Endothelial cell of umbilical vein (primary cell): ENCODE results near the gene FAM181A. TPM values are rescaled to one million over a fixed set of nuclear protein-coding genes. Genes with fewer than 3 reads are reported as not detected.

ENCODE experiments used
- BruUV-seq: library from RNA; stranded (reverse); fragments of 400-500 nt; replicated peaks from 2 replicates; lab custom pipeline; 2021; lab: Mats Ljungman, UMichigan
- CTCF ChIA-PET: fragments of 300-600, 350-600 bp; sonication (Branson Sonifier 250); formaldehyde crosslinking; loops from one replicate; lab custom pipeline; 2021; ENCODE audit warnings: antibody characterized with exemption, inconsistent platforms; lab: Charles Lee
- POLR2A ChIA-PET: fragments of 300-600, 350-600 bp; sonication (Branson Sonifier 250); formaldehyde crosslinking; loops from one replicate; lab custom pipeline; 2021; ENCODE audit warnings: antibody characterized with exemption, inconsistent platforms; lab: Charles Lee
- DNase-seq: peaks from one replicate; pipeline ENCODE4 v3.0.0-alpha.2; 2011; ENCODE audit warnings: low read depth, low spot score
- FAIRE-seq: peaks from 2 replicates; lab custom pipeline; 2011; peaks lifted over from hg19 to GRCh38; lab: Jason Lieb, UNC
- H2AFZ ChIP-seq: 2 replicates; pipeline ENCODE4 v1.6.0; 2012; ENCODE audit warnings: low read depth, low read length, control low read depth, inconsistent platforms
- H3K27ac ChIP-seq: 2 replicates; pipeline ENCODE4 v1.5.1; 2011; ENCODE audit warnings: low read depth, mild to moderate bottlenecking, control low read depth, low read length, moderate library complexity; ENCODE audit not compliant: insufficient read depth
- H3K27me3 ChIP-seq, 2 experiments: 2 replicates each; pipeline versions ENCODE4 v1.6.0 to v1.6.1; 2011; ENCODE audit warnings: low read length in 2 of 2, mixed read lengths in 1 of 2; ENCODE audit not compliant: control insufficient read depth in 2 of 2, insufficient read depth in 2 of 2
- H3K36me3 ChIP-seq, 2 experiments: 2 replicates in 1 of 2; 3 replicates in 1 of 2; pipeline ENCODE4 v1.5.1; 2011; ENCODE audit warnings: low read length in 2 of 2, mild to moderate bottlenecking in 1 of 2, moderate library complexity in 1 of 2; ENCODE audit not compliant: control insufficient read depth in 2 of 2, insufficient read depth in 2 of 2; ENCODE audit errors: extremely low read depth in 1 of 2
- H3K4me1 ChIP-seq: 3 replicates; pipeline ENCODE4 v1.5.1; 2011; ENCODE audit warnings: mild to moderate bottlenecking, low read length; ENCODE audit not compliant: control insufficient read depth, insufficient read depth; ENCODE audit errors: extremely low read depth
- H3K4me2 ChIP-seq: 2 replicates; pipeline ENCODE4 v1.6.1; 2011; ENCODE audit warnings: low read length, control low read depth, mixed read lengths; ENCODE audit not compliant: insufficient read depth
- H3K4me3 ChIP-seq, 3 experiments: fragments of 200-600 bp in 1 of 3; sonication (generic), shearing (Covaris generic) in 1 of 3; replicated peaks in 1 of 3; 2 replicates each; pipeline ENCODE4 v1.5.1; 2011 to 2016; ENCODE audit warnings: control low read depth in 3 of 3, low read length in 3 of 3, mild to moderate bottlenecking in 2 of 3, inconsistent platforms in 1 of 3, low read depth in 1 of 3, moderate library complexity in 1 of 3; ENCODE audit not compliant: insufficient read depth in 1 of 3
- H3K79me2 ChIP-seq: 2 replicates; pipeline ENCODE4 v1.6.0; 2012; ENCODE audit warnings: low read length, inconsistent platforms; ENCODE audit not compliant: control insufficient read depth, insufficient read depth
- H3K9ac ChIP-seq: replicated peaks from 2 replicates; pipeline ENCODE3; 2011; ENCODE audit warnings: low read length, control low read depth; ENCODE audit not compliant: insufficient read depth; ENCODE audit errors: extremely low read depth
- H3K9me1 ChIP-seq: replicated peaks from 3 replicates; pipeline ENCODE4 v1.6.0; 2011; ENCODE audit warnings: mild to moderate bottlenecking, low read length; ENCODE audit not compliant: control insufficient read depth, insufficient read depth; ENCODE audit errors: extremely low read depth
- H3K9me3 ChIP-seq: replicated peaks from 2 replicates; pipeline ENCODE4 v1.5.1; 2012; ENCODE audit warnings: low read length, inconsistent platforms; ENCODE audit not compliant: control insufficient read depth, insufficient read depth
- H4K20me1 ChIP-seq: replicated peaks from 2 replicates; pipeline ENCODE3; 2011; ENCODE audit warnings: mild to moderate bottlenecking, low read length; ENCODE audit not compliant: control insufficient read depth, insufficient read depth; ENCODE audit errors: extremely low read depth
- CTCF ChIP-seq, 2 donors: IDR thresholded peaks; 1 replicate in 1 of 2; 2 replicates in 1 of 2; pipeline ENCODE4 v1.5.1; 2011; ENCODE audit warnings: low read length in 2 of 2, mild to moderate bottlenecking in 2 of 2, moderate library complexity in 2 of 2, control low read depth in 1 of 2, inconsistent platforms in 1 of 2, low read depth in 1 of 2; ENCODE audit not compliant: insufficient read depth in 1 of 2; ENCODE audit errors: extremely low read depth in 1 of 2
- EZH2 ChIP-seq: IDR thresholded peaks from 2 replicates; pipeline ENCODE4 v1.6.1; 2012; ENCODE audit warnings: borderline replicate concordance, low read depth, mild to moderate bottlenecking, moderate library complexity, low read length, inconsistent platforms; ENCODE audit not compliant: severe bottlenecking
- FOS ChIP-seq: IDR thresholded peaks from 2 replicates; pipeline ENCODE4 v1.6.1; 2011; ENCODE audit warnings: mild to moderate bottlenecking, low read length, moderate library complexity, borderline replicate concordance; ENCODE audit not compliant: insufficient read depth
- GATA2 ChIP-seq: IDR thresholded peaks from 2 replicates; pipeline ENCODE4 v1.7.0; 2011; ENCODE audit warnings: low read depth, mild to moderate bottlenecking, moderate library complexity, mixed read lengths, low read length; ENCODE audit not compliant: insufficient read length, insufficient read depth
- JUN ChIP-seq: IDR thresholded peaks from 2 replicates; pipeline ENCODE4 v1.6.1; 2011; ENCODE audit warnings: borderline replicate concordance, low read depth; ENCODE audit not compliant: insufficient read length, insufficient read depth
- MYC ChIP-seq: IDR thresholded peaks from one replicate; pipeline ENCODE4 v1.6.1; 2011; ENCODE audit warnings: mild to moderate bottlenecking, low read depth, low read length
- POLR2A ChIP-seq: IDR thresholded peaks from 2 replicates; pipeline ENCODE4 v1.6.1; 2012; ENCODE audit warnings: low read depth, mild to moderate bottlenecking, control low read depth, low read length
- POLR2AphosphoS5 ChIP-seq: IDR thresholded peaks from 2 replicates; pipeline ENCODE4 v1.6.1; 2012; ENCODE audit warnings: low read depth, mild to moderate bottlenecking, control low read depth, low read length, moderate library complexity; ENCODE audit not compliant: insufficient read depth
- dilution Hi-C: fragments of 300-500 bp; cut with MboI; formaldehyde crosslinking; loops from one replicate; pipeline ENCODE4 v1.15.0; 2019; ENCODE audit warnings: low sequenced_read_pairs; ENCODE audit not compliant: extremely low pct_ligation_motif_present
- intact Hi-C: fragments of 100-400 bp; cut with micrococcal nuclease; formaldehyde crosslinking; loops from one replicate; pipeline ENCODE4 v1.10.0; 2022
- polyA plus RNA-seq, 4 experiments: library from polyadenylated mRNA; depleted of rRNA in 3 of 4; stranded (reverse) in 3 of 4; unstranded in 1 of 4; fragments of >200 nt; gene quantifications; 2 replicates each; pipeline versions ENCODE4 v1.2.1 to v1.2.3, GENCODE V29; 2011 to 2012; ENCODE audit warnings: missing spikeins in 1 of 4
- total RNA-seq: library from RNA; stranded (reverse); gene quantifications from 2 replicates; pipeline ENCODE4 v1.2.3, GENCODE V29; 2021
- TF ChIP-seq, protein P1 (sequence below): IDR thresholded peaks from 2 replicates; pipeline ENCODE4 v1.6.1; 2011; ENCODE audit not compliant: insufficient read depth, insufficient read length

Gene FAM181A
- total and polyA plus RNA-seq, 2 donors (not counting 3 experiments of a cell fraction or from before 2014, with no cell fraction given) = not detected

- H3K4me2 ChIP-seq = no peak overlapping the region
- H2AFZ ChIP-seq = no peak overlapping the region
- H3K27ac ChIP-seq = no peak overlapping the region
- no peaks in the 10 kb centered on the region for H3K36me3 ChIP-seq
- no peak for TF ChIP-seq EZH2
- no peak for TF ChIP-seq MYC
- no peak for TF ChIP-seq POLR2AphosphoS5
- no peak for TF ChIP-seq JUN
- TF ChIP-seq POLR2A = no peak
- no peaks in the 10 kb centered on the region for H4K20me1 ChIP-seq
- no peaks in the 10 kb centered on the region for H3K27me3 ChIP-seq
- no TSS peak for BruUV-seq
- DNase-seq (no peak), FAIRE-seq (no peak)
- no peaks in the 10 kb centered on the region for H3K4me1 ChIP-seq
- intact Hi-C loops = no loop called here
- H3K4me3 ChIP-seq = no peak overlapping the region
- ChIA-PET POLR2A (no interaction called here), CTCF (interaction anchor here (1.0 to 8.6 kb wide), 5 partner anchors 22 to 40 kb away, joined by 3 to 116 read pairs (median 4); no protein-coding TSS in a partner anchor)
- H3K9ac ChIP-seq = no peak overlapping the region
- H3K9me1 ChIP-seq = no peaks in the 10 kb centered on the region
- no peaks in the 10 kb centered on the region for H3K79me2 ChIP-seq
- dilution Hi-C loops = no loop called here
- no peaks in the 10 kb centered on the region for H3K9me3 ChIP-seq
Measured at GRCh38 chr14:93970965-93971634, 44.0 kb downstream of the FAM181A start.

DNA sequence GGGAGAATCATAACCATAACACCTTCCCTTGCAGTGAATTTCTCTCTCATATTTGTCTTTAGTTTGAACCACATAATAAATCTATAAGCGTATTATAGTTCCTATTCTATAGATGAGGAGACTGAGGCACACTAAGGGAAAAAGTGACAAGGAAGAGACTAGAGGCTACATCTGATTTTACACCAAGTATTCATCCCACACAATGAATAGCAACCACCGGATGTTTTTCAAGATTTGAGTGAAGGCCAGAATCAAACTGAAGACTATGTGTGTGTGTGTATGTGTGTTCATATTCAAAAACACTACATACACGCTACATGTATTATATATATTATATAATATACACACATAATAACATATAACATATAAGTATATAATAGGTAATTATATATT lies 44.5 kb downstream of the FAM181A start:
- CTCF ChIA-PET = interaction anchor here (1.1 to 8.6 kb wide), 2 partner anchors 28 to 31 kb away, joined by 4 to 116 read pairs; no protein-coding TSS in a partner anchor
- TF ChIP-seq MYC (no peak), JUN (no peak), POLR2AphosphoS5 (no peak), EZH2 (no peak), FOS (no peak), CTCF (IDR thresholded peaks at IDR 0.05; ENCODE audit: extremely low read depth in 1 of 2, insufficient read depth in 1 of 2, low read depth in 1 of 2, low read length in 2 of 2) (no peak), POLR2A (no peak), GATA2 (no peak)
- TF ChIP-seq, protein P1, sequence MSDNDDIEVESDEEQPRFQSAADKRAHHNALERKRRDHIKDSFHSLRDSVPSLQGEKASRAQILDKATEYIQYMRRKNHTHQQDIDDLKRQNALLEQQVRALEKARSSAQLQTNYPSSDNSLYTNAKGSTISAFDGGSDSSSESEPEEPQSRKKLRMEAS = no peak
- H3K9ac ChIP-seq = no peak overlapping the region
- no peak overlapping the region for H2AFZ ChIP-seq
- BruUV-seq = no TSS peak
- H3K36me3 ChIP-seq = no peaks in the 10 kb centered on the region
- H3K4me3 ChIP-seq = no peak overlapping the region
- no peaks in the 10 kb centered on the region for H3K9me3 ChIP-seq
- POLR2A ChIA-PET = no interaction called here
- H3K27ac ChIP-seq = no peak overlapping the region
- H3K4me1 ChIP-seq = no peaks in the 10 kb centered on the region
- H4K20me1 ChIP-seq = no peaks in the 10 kb centered on the region
- FAIRE-seq (no peak), DNase-seq (no peak)
- dilution Hi-C loops (no loop called here), intact Hi-C loops (no loop called here)
- H3K4me2 ChIP-seq = no peak overlapping the region
- H3K27me3 ChIP-seq = no peaks in the 10 kb centered on the region
- H3K79me2 ChIP-seq = no peaks in the 10 kb centered on the region
- H3K9me1 ChIP-seq = no peaks in the 10 kb centered on the region
